ENCODE measurements around the gene RNASE11. TPM values are rescaled to one million over a fixed set of nuclear protein-coding genes. Genes with fewer than 3 reads are reported as not detected.
"Not testable (repeated sequence)": the region's sequence is repeated elsewhere in the genome, so short reads cannot be mapped to it uniquely, and the experiment has no call there.

RNASE11 gene
- not detected in 2 replicates for total RNA-seq

- intact Hi-C loops (cut with micrococcal nuclease), result no loop called here
Measured at GRCh38 chr14:20587489-20588154, at the start of gene RNASE11. Gene RNASE11 (minus strand): TSS chr14:20588001.

- intact Hi-C loops (cut with micrococcal nuclease), result loop anchor here (1.0 to 2.0 kb wide), 4 partner anchors 8 to 58 kb away; no protein-coding TSS in a partner anchor
Measured at GRCh38 chr14:20632831-20633691, 45.3 kb upstream of the RNASE11 start.

- intact Hi-C loops (cut with micrococcal nuclease), result loop anchor here (2.0 kb wide), 1 partner anchor 58 kb away; no protein-coding TSS in a partner anchor
Measured at GRCh38 chr14:20632448-20632830, 44.6 kb upstream of the RNASE11 start.

GRCh38 chr14:20631880-20632389 lies 44.1 kb upstream of the RNASE11 start:
- intact Hi-C loops (cut with micrococcal nuclease), result loop anchor here (2.0 kb wide), 1 partner anchor 59 kb away; no protein-coding TSS in a partner anchor

GRCh38 chr14:20631023-20631879 lies 43.5 kb upstream of the RNASE11 start:
- intact Hi-C loops (cut with micrococcal nuclease), result no loop called here

GRCh38 chr14:20630340-20631022 lies 42.7 kb upstream of the RNASE11 start:
- intact Hi-C loops (cut with micrococcal nuclease), result loop anchor here (1.0 kb wide), 1 partner anchor 17 kb away; no protein-coding TSS in a partner anchor

GRCh38 chr14:20628063-20628854 lies 40.5 kb upstream of the RNASE11 start:
- intact Hi-C loops (cut with micrococcal nuclease), result no loop called here

- intact Hi-C loops (cut with micrococcal nuclease), result no loop called here
Measured at GRCh38 chr14:20627346-20628027, 39.7 kb upstream of the RNASE11 start.

- intact Hi-C loops (cut with micrococcal nuclease), result no loop called here
Measured at GRCh38 chr14:20626274-20626673, 38.5 kb upstream of the RNASE11 start.

- intact Hi-C loops (cut with micrococcal nuclease), result loop anchor here (1.0 kb wide), 2 partner anchors 9 to 11 kb away; no protein-coding TSS in a partner anchor
Measured at GRCh38 chr14:20624495-20625070, 36.8 kb upstream of the RNASE11 start.

- intact Hi-C loops (cut with micrococcal nuclease), result no loop called here
Measured at GRCh38 chr14:20623798-20624197, 36.0 kb upstream of the RNASE11 start.

- intact Hi-C loops (cut with micrococcal nuclease), result no loop called here
Measured at GRCh38 chr14:20622816-20623291, 35.1 kb upstream of the RNASE11 start.

- intact Hi-C loops (cut with micrococcal nuclease), result no loop called here
Measured at GRCh38 chr14:20620798-20621478, 33.1 kb upstream of the RNASE11 start.

GRCh38 chr14:20619688-20620087 lies 31.9 kb upstream of the RNASE11 start:
- intact Hi-C loops (cut with micrococcal nuclease), result not testable (repeated sequence)

GRCh38 chr14:20618271-20618749 lies 30.5 kb upstream of the RNASE11 start:
- intact Hi-C loops (cut with micrococcal nuclease), result no loop called here

- intact Hi-C loops (cut with micrococcal nuclease), result no loop called here
Measured at GRCh38 chr14:20617138-20618003, 29.6 kb upstream of the RNASE11 start.

- intact Hi-C loops (cut with micrococcal nuclease), result no loop called here
Measured at GRCh38 chr14:20615996-20616395, 28.2 kb upstream of the RNASE11 start.

All from T-helper 2 cell treated with Interferon-gamma antibody and Interleukin-4, amounts not matched to agents 100 ng/mL and 5 ng/mL, for 36 hours (primary cell).